ENCODE measurements around the gene ZNF845.
"Not testable (repeated sequence)": the region's sequence is repeated elsewhere in the genome, so short reads cannot be mapped to it uniquely, and the experiment has no call there.

Gene ZNF845

DNA sequence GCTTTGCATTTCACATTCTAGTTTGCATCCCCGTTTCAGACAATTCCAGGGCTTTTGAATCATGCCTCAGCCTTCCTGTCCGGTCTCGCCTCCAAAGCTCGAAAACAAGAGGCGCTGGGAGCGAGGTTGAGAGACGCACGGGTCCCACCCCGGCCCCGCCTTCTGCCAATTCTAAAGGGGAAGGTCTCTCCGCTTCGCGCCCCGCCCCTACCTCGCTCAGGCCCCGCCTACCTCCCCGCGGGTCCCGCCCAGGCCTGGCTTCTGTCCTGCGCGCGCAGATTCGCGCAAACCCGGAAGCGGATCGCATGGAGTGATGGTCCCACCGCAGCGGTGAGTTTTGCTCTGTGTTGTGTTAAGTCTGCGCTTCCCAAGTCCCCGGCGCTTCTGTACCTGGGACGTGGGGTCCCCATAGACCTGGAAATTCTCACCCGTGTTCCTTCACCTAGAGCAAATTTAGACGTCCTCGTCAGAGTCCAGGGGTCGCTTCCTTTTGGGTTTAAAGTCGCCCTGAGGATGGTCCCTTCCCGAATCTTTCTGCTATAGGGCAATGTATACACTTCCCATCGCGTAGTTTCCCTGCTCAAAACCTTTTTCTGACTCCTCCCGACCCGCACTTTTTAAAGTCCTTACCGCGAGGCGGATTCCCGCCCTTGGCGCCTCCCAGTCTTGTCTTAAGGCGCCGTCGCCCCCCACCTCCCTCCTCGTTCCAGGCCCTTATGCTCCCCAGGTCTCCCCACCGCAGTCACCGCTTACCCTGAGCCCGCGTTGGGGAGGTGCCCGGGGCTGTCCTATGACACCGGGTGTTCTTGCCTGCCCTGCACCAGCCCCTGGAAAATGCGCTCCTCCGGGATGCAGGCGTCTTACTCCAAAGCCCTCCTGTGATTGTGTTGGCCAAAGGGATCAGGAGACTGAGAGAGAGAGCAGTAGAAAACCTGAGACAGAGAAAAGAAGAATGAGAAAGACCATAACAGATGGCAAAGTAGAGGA, at the start of gene ZNF845:
Gene ZNF845 (plus strand): TSS at position 287 of the 987 bp plus-strand sequence. CDS start 7,559 bp downstream, outside the sequence.
- DNase-seq (ENCODE audit: low spot score), result peak; percentile 73

DNA sequence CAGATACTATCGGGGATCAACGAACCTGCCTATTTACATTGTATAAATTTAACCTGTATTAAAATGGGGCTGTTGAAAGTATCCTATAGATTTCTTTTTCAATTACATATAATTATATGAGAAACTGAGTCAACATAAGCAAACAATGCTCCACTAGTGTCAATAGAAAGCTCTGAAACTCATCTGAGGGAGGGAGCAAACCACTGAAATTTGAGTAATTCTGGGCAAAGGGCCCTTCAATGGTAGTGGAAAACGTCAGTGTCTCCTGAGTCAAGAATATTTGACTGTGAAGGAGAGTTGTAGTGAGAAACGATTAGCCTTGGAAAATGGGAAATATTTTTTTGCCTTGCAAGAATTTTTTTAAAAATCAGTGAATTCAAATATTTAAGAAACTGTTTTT, 48.5 kb upstream of the ZNF845 start:
- no peak for DNase-seq (ENCODE audit: low spot score)

DNA sequence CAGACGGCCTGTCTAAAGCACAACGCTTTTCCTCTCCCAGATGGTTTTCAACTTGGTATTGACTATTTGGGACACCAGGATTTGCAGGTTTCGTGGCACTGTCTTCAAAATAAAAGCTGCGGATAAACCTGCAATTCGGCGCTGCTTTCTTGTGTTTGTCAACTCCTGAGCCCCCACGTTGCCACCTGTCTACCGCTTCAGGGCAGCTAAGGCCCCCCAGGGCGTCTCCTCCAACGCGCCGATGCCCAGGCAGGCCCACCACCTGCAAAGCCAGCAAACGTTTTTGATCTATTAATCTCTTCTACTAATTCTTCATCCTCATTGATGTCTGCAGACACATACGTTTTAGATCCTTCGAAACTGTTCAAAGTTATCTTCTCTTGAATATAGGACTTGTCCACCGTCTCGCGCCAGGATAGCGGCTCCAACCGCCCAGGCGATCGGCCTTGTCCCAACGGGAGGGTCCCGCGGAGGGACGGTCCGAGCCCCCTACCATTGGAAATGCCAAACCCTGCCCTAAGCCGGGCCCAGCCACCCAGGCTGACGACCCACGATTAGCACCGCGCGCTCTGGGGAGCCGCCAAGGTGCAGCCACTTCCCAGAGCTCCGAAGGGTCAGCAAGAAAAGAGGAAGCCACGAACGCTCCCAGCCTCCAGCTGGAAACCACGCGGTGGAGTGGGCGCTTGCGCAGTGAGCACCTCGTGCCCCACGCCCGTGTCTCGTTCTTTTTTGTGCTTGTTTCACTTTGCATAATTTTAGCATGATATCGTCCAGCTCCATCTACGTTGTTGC, 42.6 kb upstream of the ZNF845 start:
- DNase-seq (ENCODE audit: low spot score), result no peak

DNA sequence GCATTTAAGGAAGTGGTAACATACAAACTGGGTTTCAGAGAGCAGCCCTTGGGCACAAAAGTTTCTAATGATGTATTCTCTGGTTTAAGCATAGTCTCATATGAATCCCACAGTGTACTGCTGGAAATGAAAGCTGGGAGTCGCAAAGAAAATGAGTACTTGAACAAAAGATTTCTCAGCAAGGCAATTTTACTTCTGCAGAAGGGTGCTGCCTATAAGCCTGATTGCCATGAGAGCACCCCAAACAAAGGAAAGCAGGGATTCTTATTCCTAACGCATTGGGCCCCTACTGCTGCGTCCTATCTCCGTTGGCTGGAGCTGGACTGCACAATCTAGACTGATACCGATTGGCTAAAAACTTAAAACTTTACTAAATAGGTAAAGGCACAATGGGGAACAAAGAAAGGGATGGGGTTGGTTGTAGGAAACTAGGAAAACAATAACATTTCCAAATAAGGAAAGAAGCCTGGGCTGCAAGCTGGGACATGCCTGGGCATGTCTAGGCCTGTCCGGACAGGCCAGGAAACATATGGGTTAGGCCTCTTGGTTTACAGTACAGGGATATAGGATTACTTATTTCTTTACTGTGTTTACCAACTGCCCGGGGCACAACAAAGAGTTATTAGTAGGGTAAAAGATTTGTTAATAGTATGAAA, 38.6 kb upstream of the ZNF845 start:
- DNase-seq (ENCODE audit: low spot score), result no peak

DNA sequence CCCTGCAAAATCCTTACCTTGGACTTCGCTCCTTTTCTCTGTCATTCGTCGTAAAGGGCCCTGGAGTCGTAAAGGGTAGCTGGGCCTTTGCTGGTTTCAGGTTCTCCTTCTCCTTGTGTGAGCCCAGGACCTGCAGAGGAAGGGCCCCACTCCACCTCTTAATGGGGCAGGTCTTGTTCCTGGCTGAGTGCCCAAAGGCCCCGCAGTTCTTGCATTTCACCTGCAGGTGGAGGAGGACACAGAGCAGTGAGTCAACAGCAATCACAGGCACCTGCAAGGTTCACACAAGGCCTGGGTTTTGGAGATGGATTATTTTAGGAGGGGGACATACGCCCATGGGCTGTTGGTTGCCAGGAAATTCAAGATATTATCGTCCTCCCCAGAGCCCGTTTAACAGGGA, 32.2 kb upstream of the ZNF845 start:
- DNase-seq (ENCODE audit: low spot score), result not testable (repeated sequence)

DNA sequence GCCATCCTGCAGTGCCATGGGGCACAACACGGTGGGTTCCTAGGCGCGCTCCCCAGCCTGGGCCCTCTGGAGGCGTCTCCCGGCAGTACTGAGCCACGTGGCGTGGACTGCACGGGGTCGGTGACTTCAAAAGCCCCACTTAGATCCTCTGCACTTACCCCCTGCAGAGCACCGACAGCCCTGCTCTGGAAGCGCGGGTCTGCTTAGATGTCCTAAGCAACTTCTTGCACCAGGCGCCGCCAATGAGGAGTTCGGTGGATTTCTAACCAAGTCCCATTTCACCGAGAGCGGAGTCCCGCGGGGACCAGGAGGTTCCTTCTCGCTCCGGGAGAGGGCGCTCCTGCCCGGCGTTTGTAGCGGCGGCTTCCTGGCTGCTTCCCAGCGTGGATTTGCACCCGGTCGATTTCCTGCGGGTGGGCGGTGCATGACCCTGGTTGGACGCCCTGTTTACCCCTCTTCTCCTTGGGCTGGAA, 25.2 kb upstream of the ZNF845 start:
- DNase-seq (ENCODE audit: low spot score), result no peak

DNA sequence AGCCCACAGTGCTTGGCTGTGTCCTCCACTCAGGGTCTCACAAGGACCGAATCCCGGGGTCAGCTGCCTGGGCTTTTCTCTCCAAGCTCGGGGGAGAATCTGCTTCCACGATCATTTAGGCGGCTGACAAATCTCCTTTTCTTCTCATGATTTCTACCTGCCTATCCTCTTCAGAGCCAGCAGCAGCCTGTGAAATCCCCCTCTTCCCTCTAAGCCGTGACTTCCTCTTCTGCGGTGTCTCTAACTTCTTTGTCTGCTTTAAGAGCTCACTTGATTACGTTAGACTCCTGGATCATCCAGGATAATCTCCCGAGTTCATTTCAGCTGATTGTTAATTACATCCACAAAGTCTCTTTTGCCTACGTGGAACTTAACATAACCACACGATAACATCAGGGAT, 22.5 kb upstream of the ZNF845 start:
- no peak for DNase-seq (ENCODE audit: low spot score)

DNA sequence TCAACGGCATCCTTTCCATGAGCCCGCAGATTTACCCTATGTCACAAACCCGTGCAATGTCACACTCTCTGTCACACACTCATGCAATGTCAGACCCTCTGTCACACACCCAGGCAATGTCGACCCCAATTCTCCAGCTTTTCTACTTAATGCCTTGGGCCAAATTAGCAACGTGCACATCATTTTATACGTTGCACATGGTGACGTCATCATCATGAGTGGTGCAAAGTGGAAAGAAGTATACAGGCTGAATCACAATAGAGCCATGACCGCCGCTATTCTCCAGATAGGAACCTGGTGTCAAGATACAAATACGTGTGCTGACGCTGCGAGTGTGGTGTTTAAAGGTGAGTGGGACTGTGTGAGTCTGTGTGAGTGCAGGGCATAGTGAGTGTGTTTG, 21.7 kb upstream of the ZNF845 start:
- DNase-seq (ENCODE audit: low spot score), result no peak

DNA sequence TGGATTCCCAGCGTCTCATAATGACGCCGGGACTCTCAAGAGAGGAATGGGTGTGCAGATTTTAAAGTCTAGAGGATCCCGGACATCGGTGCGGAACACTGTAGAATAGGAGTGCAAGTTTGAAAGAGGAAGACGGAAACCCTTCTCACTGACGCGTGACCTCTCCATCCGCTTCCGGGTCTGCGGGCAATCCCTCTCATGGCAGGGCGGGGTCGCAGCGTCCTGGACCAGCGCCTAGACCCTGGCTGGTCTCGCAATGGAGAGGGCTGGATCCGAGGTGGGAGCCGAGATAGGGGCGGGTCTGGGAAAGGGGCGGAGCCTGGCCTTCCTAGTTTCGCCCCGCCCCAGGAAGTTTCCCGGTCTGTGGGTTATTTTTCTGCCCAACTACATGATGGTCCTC, 4.6 kb upstream of the ZNF845 start:
- DNase-seq (ENCODE audit: low spot score), result no peak

DNA sequence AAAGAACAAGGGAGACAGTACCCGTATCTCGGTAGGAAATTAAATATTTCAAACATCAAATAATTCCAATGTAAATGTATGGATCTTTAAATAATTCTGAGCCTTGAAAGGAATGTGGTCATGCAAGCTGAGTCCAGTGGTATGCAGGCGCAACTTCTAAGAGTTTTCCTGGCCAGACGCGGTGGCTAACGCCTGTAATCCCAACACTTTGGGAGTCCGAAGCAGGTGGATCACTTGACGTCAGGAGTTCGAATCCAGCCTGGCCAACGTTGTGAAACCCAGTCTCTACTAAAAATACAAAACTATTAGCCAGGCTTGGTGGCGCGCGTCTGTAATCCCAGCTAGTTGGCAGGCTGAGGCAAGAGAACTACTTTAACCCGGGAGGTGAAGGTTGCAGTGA, 1.1 kb upstream of the ZNF845 start:
- no peak for DNase-seq (ENCODE audit: low spot score)

DNA sequence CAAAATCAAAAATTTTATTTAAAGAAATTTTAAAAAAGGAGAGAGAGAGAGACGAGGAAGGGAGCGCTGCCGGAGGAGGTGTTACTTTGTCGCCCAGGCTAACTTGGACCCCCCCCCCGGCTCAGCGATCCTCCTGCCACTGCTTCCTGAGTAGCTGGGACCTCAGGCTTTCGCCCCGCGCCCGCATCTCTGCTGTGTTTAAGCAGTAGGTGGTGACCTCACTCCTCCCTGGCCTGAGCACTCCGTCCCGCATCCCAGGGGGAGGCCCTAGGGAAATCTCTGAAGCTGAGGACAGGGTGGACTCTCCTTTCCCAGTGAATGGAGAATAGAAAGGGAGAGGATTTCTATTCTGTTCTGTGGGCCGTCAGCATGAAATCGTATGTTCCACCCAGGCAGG, 485 bp upstream of the ZNF845 start:
- DNase-seq (ENCODE audit: low spot score), result no peak

DNA sequence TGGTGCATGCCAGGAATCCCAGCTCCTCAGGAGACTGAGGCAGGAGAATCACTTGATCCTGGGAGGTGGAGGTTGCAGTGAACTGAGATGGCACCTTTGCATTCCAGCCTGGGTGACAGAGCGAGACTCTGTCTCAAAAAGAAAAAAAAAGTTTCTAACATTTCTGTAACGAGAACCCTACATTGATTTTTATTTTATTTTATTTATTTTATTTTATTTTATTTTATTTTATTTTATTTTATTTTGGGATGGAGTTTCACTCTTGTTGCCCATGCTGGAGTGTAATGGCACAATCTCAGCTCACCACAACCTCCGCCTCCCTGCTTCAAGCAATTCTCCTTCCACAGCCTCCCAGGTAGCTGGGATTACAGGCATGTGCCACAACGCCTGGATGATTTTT, 10.9 kb downstream of the ZNF845 start:
- DNase-seq (ENCODE audit: low spot score), result not testable (repeated sequence)

DNA sequence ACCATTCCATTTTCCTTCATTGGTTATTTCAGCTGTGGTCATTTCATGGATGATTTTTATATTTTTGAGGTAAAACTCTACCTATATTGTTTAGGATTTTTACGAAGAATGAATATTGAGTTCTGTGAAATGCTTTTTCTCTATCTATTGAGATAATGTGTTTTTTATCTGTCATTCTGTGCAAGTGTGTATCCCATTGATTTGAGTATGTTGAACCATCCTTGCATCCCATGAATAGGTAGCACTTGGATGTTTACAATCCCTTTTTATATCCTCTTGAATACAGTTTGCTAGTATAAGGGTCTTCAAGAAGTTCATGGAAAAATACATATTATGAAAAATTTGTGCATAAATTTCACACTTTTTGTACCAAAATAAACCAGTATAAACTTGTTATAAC, 22.2 kb downstream of the ZNF845 start:
- DNase-seq (ENCODE audit: low spot score), result no peak

DNA sequence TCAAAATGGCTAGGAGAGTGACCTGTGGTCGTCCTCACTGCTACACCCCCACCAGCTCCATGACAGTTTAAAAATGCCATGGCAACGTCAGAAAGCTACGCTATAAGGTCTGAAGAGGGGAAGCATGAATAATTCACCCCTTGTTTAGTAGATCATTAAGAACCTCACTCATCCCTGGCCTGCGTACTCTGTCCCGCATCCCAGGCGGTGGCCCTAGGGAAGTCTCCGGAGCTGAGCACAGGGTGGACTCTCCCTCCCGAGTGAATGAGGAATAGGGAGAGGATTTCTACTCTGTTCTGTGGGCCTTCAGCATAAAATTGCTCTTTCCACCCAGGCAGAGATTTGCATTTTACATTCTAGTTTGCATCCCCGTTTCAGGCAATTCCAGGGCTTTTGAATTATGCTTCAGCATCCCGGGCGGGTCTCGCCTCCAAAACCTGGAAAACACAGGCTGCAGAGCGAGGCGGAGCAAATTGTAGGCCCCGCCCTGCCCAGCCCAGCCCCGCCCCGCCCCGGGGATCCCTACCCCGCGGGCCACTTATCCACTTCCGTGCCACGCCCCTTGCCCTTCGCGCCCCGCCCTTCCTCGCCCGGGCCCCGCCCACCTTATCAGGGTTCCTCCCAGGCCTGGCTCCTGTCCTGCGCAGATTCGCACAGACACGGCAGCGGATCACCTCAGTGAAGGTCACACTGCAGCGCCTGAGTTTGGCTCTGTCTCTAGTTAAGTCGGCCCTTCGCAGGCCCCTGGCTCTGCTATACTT, 24.5 kb downstream of the ZNF845 start:
- DNase-seq (ENCODE audit: low spot score), result no peak

DNA sequence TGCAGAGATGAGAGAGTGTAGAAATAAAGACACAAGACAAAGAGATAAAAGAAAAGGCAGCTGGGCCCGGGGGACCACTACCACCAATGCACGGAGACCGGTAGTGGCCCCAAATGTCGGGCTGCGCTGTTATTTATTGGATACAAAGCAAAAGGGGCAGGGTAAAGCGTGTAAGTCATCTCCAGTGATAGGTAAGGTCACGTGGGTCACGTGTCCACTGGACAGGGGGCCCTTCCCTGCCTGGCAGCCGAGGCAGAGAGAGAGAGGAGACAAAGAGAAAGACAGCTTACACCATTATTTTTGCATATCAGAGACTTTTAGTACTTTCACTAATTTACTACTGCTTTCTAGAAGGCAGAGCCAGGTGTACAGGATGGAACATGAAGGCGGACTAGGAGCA, 26.5 kb downstream of the ZNF845 start:
- not testable (repeated sequence) for DNase-seq (ENCODE audit: low spot score)

DNA sequence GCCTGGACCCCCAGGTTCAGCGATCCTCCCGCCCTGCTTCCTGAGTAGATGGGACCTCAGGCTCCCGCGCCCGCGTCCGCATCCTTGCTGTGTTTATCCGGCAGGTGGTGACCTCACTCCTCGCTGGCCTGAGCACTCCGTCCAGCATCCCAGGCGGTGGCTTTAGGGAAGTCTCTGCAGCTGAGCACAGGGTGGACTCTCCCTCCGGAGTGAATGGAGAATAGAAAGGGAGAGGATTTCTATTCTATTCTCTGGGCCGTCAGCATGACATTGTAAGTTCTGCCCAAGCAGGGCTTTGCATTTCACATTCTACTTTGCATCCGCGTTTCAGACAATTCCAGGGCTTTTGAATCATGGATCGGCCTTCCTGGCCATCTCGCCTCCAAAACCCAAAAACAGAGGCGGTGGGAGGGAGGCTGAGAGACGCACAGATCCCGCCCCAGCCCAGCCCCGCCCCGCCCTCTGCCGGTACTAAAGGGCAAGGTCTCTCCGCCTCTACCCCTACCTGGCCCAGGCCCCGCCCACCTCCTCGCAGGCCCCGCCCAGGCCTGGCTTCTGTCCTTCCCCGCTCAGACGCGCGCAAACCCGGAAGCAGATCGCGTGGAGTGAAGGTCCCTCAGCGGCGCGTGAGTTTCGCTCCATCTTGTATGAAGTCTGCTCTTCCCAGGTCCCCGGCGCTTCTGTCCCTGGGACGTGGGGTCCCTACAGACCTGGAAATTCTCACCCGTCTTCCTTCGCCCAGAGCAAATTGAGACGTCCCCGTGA, 31.8 kb downstream of the ZNF845 start, which contains the start of gene ZNF525:
Gene ZNF525 (plus strand): TSS at position 572 of the 765 bp plus-strand sequence. CDS start 6,577 bp downstream, outside the sequence.
- DNase-seq (ENCODE audit: low spot score), result peak; percentile 63

DNA sequence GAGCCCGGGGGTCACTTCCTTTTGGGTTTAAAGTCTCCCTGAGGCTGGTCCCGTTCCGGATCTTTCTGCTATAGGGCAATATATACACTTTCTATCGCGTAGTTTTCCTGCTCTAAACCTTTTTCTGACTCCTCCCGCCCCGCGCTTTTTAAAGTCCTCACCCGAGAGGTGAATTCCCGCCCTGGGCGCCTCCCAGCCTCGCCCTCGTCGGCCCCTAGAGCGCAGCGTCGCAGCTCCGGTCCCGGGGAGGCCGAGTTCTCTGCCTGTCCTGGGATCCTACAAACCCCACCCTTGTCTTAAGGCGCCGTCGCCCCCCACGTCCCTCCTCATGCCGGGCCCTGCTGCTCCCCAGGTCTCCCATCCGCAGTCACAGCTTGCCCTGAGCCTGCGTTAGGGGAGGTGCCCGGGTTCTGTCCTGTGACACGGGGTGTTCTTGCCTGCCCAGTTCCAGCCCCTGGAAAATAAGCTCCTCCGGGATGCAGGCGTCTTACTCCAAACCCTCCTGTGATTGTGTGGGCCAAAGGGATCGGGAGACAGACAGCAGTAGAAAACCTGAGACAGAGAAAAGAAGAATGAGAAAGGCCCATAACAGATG, 32.4 kb downstream of the ZNF845 start:
- no peak for DNase-seq (ENCODE audit: low spot score)

DNA sequence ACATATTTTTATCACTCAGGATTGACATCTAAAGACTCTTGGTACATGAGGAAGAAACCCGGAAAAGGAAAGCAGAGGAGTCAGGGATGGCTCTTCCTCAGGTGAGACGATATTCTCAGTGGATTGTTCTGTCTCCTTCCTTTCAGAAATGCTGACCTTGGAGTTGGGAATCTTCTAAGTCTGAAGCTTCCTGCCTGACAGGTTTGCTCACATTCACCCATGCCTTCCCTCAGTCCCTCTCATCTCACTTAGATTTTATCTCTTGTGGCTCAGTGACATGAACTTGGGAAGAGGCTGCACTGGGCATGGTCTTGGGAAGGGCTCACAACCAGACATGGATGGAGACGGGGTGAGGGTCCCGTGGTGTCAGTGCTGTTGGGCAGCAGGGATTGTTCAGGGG, 38.6 kb downstream of the ZNF845 start:
- no peak for DNase-seq (ENCODE audit: low spot score)

DNA sequence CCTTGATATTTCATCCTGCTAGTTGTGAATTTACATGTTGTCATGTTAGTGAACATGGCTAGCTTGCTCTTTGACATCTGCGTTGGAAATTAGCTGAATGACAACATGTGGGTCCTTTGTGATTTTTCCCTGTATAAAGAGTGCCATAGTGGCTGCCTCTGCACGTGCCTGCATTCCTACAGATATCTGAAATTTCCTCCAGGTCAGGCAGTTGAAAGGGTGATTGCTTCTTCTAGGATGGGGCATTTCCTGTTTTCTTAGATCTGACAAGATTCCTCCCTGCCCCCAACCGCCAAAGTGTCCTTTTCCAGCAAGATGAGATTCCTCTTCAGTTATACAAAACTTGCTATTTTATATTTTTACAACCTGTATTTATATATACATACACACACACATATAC, 40.7 kb downstream of the ZNF845 start:
- no peak for DNase-seq (ENCODE audit: low spot score)

DNA sequence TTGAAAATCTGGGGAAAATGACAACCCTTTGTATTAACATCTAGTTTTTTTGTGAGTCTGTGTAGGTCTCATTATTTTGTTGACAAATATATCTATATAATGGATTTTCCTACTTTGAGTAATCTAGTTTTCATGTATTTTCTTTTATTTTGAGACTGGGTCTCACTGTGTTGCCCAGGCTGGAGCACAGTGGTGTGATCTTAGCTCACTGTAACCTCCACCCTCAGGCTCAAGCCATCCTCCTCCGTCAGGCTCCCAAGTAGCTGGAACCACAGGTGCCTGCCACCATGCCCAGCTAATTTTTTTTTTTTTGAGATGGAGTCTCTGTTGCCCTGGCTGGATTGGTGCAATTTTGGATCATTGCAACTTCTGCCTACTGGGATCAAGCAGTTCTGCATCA, 41.2 kb downstream of the ZNF845 start:
- DNase-seq (ENCODE audit: low spot score), result no peak
